GM18502 (cell line): ENCODE data around the gene RNF152.

Source experiments
- ATAC-seq: cut with Tn5 transposase; IDR thresholded peaks from one replicate; pipeline ENCODE4 v1.9.1; 2021; ENCODE audit warnings: mild to moderate bottlenecking; ENCODE audit not compliant: unreplicated experiment, poor library complexity

RNF152 gene

GRCh38 chr18:61894751-61895524 is 2.1 kb upstream of the RNF152 start:
- ATAC-seq: no peak

GRCh38 chr18:61893971-61894750 is 1.4 kb upstream of the RNF152 start:
- ATAC-seq: peak; percentile 86

GRCh38 chr18:61893309-61893970 is 633 bp upstream of the RNF152 start:
- peak; percentile 33 for ATAC-seq

GRCh38 chr18:61891894-61892293 is 913 bp downstream of the RNF152 start:
- ATAC-seq: no peak

- ATAC-seq: no peak
Measured at GRCh38 chr18:61891271-61891670, 1.5 kb downstream of the RNF152 start.

- ATAC-seq: no peak
Measured at GRCh38 chr18:61890344-61890743, 2.5 kb downstream of the RNF152 start.

GRCh38 chr18:61889541-61889940 is 3.3 kb downstream of the RNF152 start:
- no peak for ATAC-seq

- ATAC-seq: no peak
Measured at GRCh38 chr18:61888622-61889021, 4.2 kb downstream of the RNF152 start.

- no peak for ATAC-seq
Measured at GRCh38 chr18:61887838-61888237, 5.0 kb downstream of the RNF152 start.

GRCh38 chr18:61883547-61883946 is 9.3 kb downstream of the RNF152 start:
- no peak for ATAC-seq

- ATAC-seq: no peak
Measured at GRCh38 chr18:61882296-61883004, 10.4 kb downstream of the RNF152 start.

- ATAC-seq: no peak
Measured at GRCh38 chr18:61876899-61877298, 15.9 kb downstream of the RNF152 start.

GRCh38 chr18:61870151-61870550 is 22.7 kb downstream of the RNF152 start:
- no peak for ATAC-seq

GRCh38 chr18:61869636-61870035 is 23.2 kb downstream of the RNF152 start:
- no peak for ATAC-seq

GRCh38 chr18:61865466-61866175 is 27.2 kb downstream of the RNF152 start:
- no peak for ATAC-seq

- no peak for ATAC-seq
Measured at GRCh38 chr18:61861372-61861771, 31.4 kb downstream of the RNF152 start.

- ATAC-seq: no peak
Measured at GRCh38 chr18:61860302-61860701, 32.5 kb downstream of the RNF152 start.

- ATAC-seq: no peak
Measured at GRCh38 chr18:61859113-61859512, 33.7 kb downstream of the RNF152 start.

GRCh38 chr18:61856678-61857077 is 36.1 kb downstream of the RNF152 start:
- no peak for ATAC-seq
